Breast epithelium (tissue), 4 donors: ENCODE results near the gene MAP3K7CL. TPM values are rescaled to one million over a fixed set of nuclear protein-coding genes. Genes with fewer than 3 reads are reported as not detected.
A peak's percentile ranks its signal among the peaks of the same experiment; 100 is the strongest.
"Not testable (repeated sequence)": the region's sequence is repeated elsewhere in the genome, so short reads cannot be mapped to it uniquely, and the experiment has no call there.

Experiments
- DNase-seq, 2 donors: peaks; one replicate each; pipeline ENCODE4 v3.0.0-alpha.2; 2019; ENCODE audit warnings: low spot score in 2 of 2
- H3K27ac ChIP-seq, 2 donors: fragments of 200-600 bp; sonication (generic) in 1 of 2; one replicate each; pipeline ENCODE4 v1.5.1; 2016 to 2019; ENCODE audit warnings: mild to moderate bottlenecking in 1 of 2
- H3K27me3 ChIP-seq, 2 donors: fragments of 200-600 bp; sonication (generic) in 1 of 2; one replicate each; pipeline versions ENCODE4 v1.5.1 to v1.6.0; 2017 to 2019; ENCODE audit warnings: control low read depth in 1 of 2, mild to moderate bottlenecking in 1 of 2
- H3K36me3 ChIP-seq: fragments of 200-600 bp; one replicate; pipeline ENCODE4 v1.5.1; 2019
- H3K4me1 ChIP-seq, 2 donors: fragments of 200-600 bp; sonication (generic); one replicate each; pipeline ENCODE4 v1.5.1; 2016 to 2019; ENCODE audit warnings: control low read depth in 1 of 2
- H3K4me3 ChIP-seq, 3 donors: fragments of 200-600 bp; sonication (generic); 1 replicate in 2 of 3; 2 replicates in 1 of 3; pipeline ENCODE4 v1.5.1; 2016 to 2019; ENCODE audit warnings: mild to moderate bottlenecking in 3 of 3, moderate library complexity in 2 of 3
- H3K9me3 ChIP-seq, 2 donors: fragments of 200-600 bp; sonication (generic) in 1 of 2; one replicate each; pipeline ENCODE4 v1.5.1; 2016 to 2019; ENCODE audit warnings: control low read depth in 1 of 2
- POLR2A ChIP-seq: fragments of 450-650 bp; IDR thresholded peaks from one replicate; pipeline ENCODE4 v1.6.1; 2016; ENCODE audit warnings: antibody characterized with exemption, mild to moderate bottlenecking, moderate library complexity
- POLR2AphosphoS5 ChIP-seq, 3 donors: sonication (generic); formaldehyde crosslinking; IDR thresholded peaks; one replicate each; pipeline ENCODE4 v1.6.1; 2017; ENCODE audit warnings: antibody characterized with exemption in 3 of 3
- intact Hi-C: fragments of 100-400 bp; cut with DNase I; formaldehyde crosslinking; loops from one replicate; pipeline ENCODE4 v1.15.1; 2023; ENCODE audit warnings: low total_unique reads
- total RNA-seq, 3 donors: library from RNA; depleted of rRNA; stranded (reverse); fragments of >200 nt; gene quantifications; one replicate each; pipeline ENCODE4 v1.1.0, GENCODE V29; 2016
- TF ChIP-seq, protein P1 (sequence below), 3 donors: fragments of 450-650 bp; IDR thresholded peaks; one replicate each; pipeline ENCODE4 v1.5.1; 2016 to 2017; ENCODE audit warnings: antibody characterized with exemption in 3 of 3, mild to moderate bottlenecking in 3 of 3, moderate library complexity in 3 of 3

Gene MAP3K7CL
- total RNA-seq, 3 donors from 2014 or later: 1.8 to 8.5 (median 7.5) TPM

DNA sequence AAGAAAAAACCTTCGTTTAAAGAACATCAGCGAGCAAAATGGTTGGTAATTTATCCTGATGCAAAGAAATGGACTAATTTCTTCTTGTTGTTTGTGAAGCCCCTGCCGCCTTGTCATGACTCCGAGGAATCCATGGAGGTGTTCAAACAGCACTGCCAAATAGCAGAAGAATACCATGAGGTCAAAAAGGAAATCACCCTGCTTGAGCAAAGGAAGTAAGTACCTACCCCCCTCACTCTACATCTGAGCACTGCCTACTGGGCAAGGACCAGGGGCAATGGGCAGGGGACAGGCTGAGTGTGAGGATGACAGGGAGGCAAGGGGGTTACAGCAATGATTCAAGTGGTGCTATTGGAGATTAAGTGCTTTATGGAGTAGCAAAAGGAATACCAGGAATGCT lies 29.4 kb downstream of the MAP3K7CL start:
- Histone ChIP-seq H3K36me3 (no peaks in the 10 kb centered on the region), H3K27me3 (no peaks in the 10 kb centered on the region), H3K4me3 (no peak overlapping the region), H3K9me3 (no peaks in the 10 kb centered on the region), H3K27ac (no peak overlapping the region), H3K4me1 (no peaks in the 10 kb centered on the region)
- intact Hi-C loops: loop anchor here (10.0 kb wide), 1 partner anchor 175 kb away; no protein-coding TSS in a partner anchor
- TF ChIP-seq, protein P1, sequence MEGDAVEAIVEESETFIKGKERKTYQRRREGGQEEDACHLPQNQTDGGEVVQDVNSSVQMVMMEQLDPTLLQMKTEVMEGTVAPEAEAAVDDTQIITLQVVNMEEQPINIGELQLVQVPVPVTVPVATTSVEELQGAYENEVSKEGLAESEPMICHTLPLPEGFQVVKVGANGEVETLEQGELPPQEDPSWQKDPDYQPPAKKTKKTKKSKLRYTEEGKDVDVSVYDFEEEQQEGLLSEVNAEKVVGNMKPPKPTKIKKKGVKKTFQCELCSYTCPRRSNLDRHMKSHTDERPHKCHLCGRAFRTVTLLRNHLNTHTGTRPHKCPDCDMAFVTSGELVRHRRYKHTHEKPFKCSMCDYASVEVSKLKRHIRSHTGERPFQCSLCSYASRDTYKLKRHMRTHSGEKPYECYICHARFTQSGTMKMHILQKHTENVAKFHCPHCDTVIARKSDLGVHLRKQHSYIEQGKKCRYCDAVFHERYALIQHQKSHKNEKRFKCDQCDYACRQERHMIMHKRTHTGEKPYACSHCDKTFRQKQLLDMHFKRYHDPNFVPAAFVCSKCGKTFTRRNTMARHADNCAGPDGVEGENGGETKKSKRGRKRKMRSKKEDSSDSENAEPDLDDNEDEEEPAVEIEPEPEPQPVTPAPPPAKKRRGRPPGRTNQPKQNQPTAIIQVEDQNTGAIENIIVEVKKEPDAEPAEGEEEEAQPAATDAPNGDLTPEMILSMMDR (IDR thresholded peaks at IDR 0.05): no peak
- TF ChIP-seq POLR2AphosphoS5 (IDR thresholded peaks at IDR 0.05): no peak
- TF ChIP-seq POLR2A: no peak
- DNase-seq: no peak

DNA sequence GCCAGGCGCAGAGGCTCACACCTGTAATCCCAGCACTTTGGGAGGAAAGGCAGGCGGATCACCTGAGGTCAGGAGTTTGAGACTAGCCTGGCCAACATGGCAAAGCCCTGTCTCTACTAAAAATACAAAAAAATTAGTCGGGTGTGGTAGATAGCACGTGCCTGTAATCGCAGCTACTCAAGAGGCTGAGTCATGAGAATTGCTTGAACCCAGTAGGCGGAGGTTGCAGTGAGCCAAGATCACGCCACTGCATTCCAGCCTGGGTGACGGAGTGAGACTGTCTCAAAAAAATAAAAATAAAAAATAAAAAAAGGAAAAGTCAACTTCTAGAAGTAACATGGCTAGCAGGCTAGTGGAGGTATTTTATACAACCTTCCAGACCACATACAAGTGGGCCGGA lies 32.4 kb downstream of the MAP3K7CL start:
- DNase-seq, intact Hi-C loops: not testable (repeated sequence)

DNA sequence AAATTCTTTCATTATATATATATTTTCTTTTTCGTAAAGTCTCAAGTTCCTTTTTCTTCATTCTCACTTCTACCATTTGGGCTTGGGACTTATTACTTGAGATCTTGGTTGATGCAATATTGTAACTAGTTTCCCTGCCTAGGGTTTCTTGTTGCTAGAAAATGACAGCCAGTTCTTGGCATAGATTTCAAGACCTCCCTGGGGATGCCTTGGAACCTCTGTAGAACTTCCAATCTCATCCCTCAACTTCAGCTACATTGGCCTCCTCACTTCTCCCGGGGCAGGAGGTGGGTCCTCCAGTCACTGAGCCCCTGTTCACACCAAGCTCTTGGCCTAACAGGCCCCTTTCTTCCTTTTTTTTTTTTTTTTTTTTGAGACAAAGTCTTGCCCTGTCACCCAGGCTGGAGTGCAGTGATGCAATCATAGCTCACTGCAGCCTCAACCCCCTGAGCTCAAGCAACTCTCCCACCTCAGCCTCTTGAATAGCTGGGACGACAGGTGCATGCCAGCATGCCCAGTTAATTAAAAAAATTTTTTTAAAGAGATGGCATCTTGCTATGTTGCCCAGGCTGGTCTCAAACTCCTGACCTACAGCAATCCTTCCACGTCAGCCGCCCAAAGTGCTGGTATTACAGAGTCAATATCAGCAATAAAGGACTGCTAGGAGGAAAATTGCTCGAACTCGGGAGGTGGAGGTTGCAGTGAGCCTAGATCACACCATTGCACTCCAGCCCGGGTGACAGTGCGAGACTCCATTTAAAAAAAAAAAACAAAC lies 33.1 kb downstream of the MAP3K7CL start:
- Histone ChIP-seq H3K4me1 (no peaks in the 10 kb centered on the region), H3K27ac (peak overlapping the region in 1 of 2 donors; percentile 6), H3K4me3 (no peak overlapping the region), H3K36me3 (no peaks in the 10 kb centered on the region), H3K27me3 (no peaks in the 10 kb centered on the region), H3K9me3 (no peaks in the 10 kb centered on the region)
- intact Hi-C loops: no loop called here
- TF ChIP-seq POLR2A (no peak), POLR2AphosphoS5 (IDR thresholded peaks at IDR 0.05) (no peak)
- TF ChIP-seq, protein P1 (IDR thresholded peaks at IDR 0.05): no peak
- DNase-seq: no peak

More for the DNA sequence above, 32.4 kb downstream of the MAP3K7CL start:
- H3K9me3 ChIP-seq, H3K4me3 ChIP-seq, H3K4me1 ChIP-seq, H3K27me3 ChIP-seq, H3K36me3 ChIP-seq: not testable (repeated sequence)
- TF ChIP-seq POLR2AphosphoS5 (IDR thresholded peaks at IDR 0.05): peak in 1 of 3 donors; percentile 18
- peak overlapping the region in 1 of 2 donors; percentile 11 for H3K27ac ChIP-seq

DNA sequence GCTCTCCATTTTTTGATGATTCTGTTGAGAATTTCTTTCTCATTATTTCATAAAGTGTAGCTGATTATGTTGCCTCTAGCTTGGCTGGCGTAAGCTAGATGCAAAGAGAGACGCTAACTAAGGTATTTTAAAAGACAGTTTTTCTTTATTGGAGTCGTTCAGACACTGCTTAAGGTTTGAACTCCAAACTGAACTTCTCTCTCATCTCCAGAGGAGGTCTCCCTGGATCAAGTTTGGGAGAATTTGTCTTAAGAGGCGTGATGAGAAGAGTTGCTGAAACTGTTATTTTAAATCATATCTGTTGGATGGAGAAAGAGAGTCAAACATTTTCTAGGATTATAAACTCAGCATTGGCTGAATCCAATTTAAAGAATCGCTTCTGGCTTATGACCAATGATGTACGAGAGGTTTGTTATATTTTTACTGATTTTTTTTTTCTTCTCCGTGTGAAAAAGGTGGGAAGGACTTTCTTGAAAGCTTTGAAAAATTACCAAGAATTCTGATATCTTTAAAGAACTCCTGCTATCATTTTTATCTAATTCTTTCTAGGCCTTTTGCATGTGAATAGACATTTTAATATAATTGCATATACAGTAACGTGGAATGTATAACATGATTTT lies 34.0 kb downstream of the MAP3K7CL start:
- H3K4me1 ChIP-seq: no peaks in the 10 kb centered on the region
- DNase-seq: no peak
- TF ChIP-seq, protein P1 (IDR thresholded peaks at IDR 0.05): peak in 2 of 3 donors; percentile 64 to 71
- TF ChIP-seq POLR2AphosphoS5 (IDR thresholded peaks at IDR 0.05): no peak
- H3K27ac ChIP-seq: no peak overlapping the region
- no peaks in the 10 kb centered on the region for H3K9me3 ChIP-seq
- no peaks in the 10 kb centered on the region for H3K36me3 ChIP-seq
- H3K4me3 ChIP-seq: no peak overlapping the region
- intact Hi-C loops: no loop called here
- no peaks in the 10 kb centered on the region for H3K27me3 ChIP-seq

DNA sequence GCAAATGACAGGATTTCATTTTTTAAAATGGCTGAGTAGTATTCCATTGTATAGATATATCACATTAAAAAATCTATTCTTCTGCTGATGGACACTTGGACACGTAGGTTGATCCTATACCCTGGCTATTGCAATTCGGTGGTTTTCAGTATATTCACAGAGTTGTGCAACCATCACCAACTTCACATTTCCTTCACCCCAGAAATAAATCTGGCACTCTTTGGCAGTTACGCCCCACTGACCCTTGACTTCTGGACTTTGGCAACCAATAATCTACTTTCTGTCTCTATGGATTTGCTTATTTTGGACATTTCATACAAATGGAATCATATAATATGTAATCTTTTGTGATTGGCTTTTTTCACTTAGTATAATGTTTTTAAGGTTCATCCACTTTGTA lies 35.9 kb downstream of the MAP3K7CL start:
- H3K4me3 ChIP-seq: no peak overlapping the region
- no peaks in the 10 kb centered on the region for H3K9me3 ChIP-seq
- H3K4me1 ChIP-seq: no peaks in the 10 kb centered on the region
- no peak for DNase-seq
- H3K27ac ChIP-seq: no peak overlapping the region
- no peaks in the 10 kb centered on the region for H3K27me3 ChIP-seq
- TF ChIP-seq, protein P1 (IDR thresholded peaks at IDR 0.05): no peak
- TF ChIP-seq POLR2A (no peak), POLR2AphosphoS5 (IDR thresholded peaks at IDR 0.05) (no peak)
- no peaks in the 10 kb centered on the region for H3K36me3 ChIP-seq
- intact Hi-C loops: no loop called here
